H1 (cell line): ENCODE measurements around the gene ZNF462. TPM values are rescaled to one million over a fixed set of nuclear protein-coding genes. Genes with fewer than 3 reads are reported as not detected.

Experiments
- CTCF ChIA-PET: fragments of 300-600 bp; sonication (Branson Sonifier 250); formaldehyde crosslinking; loops from one replicate; lab custom pipeline; 2021; ENCODE audit not compliant: partially characterized antibody; lab: Charles Lee
- POLR2A ChIA-PET: fragments of 300-600 bp; sonication (Branson Sonifier 250); formaldehyde crosslinking; loops from one replicate; lab custom pipeline; 2021; ENCODE audit warnings: inconsistent platforms; ENCODE audit not compliant: partially characterized antibody; lab: Charles Lee
- DNase-seq, 2 experiments: peaks; one replicate each; pipeline versions ENCODE4 v3.0.0 to v3.0.0-alpha.2; 2010 to 2022; ENCODE audit warnings: low spot score in 2 of 2, low read depth in 1 of 2, mixed read lengths in 1 of 2
- FAIRE-seq: peaks from 2 replicates; lab custom pipeline; 2011; peaks lifted over from hg19 to GRCh38; lab: Jason Lieb, UNC
- H2AFZ ChIP-seq: 2 replicates; pipeline ENCODE4 v1.8.1; 2012; ENCODE audit warnings: low read length, inconsistent platforms
- H2AK5ac ChIP-seq: 2 replicates; pipeline ENCODE4 v1.6.1; 2013; ENCODE audit warnings: low read depth, low read length
- H2BK120ac ChIP-seq: replicated peaks from 2 replicates; pipeline ENCODE3; 2013; ENCODE audit warnings: low read depth, low read length, inconsistent platforms
- H2BK12ac ChIP-seq: 2 replicates; pipeline ENCODE4 v1.6.1; 2013; ENCODE audit warnings: low read depth, low read length
- H2BK15ac ChIP-seq: 2 replicates; pipeline ENCODE4 v1.6.1; 2013; ENCODE audit warnings: low read length
- H2BK20ac ChIP-seq: 2 replicates; pipeline ENCODE4 v1.6.1; 2013; ENCODE audit warnings: low read length
- H2BK5ac ChIP-seq: 2 replicates; pipeline ENCODE4 v1.6.1; 2013; ENCODE audit warnings: low read depth, low read length
- H3K14ac ChIP-seq: 2 replicates; pipeline ENCODE4 v1.6.1; 2013; ENCODE audit warnings: inconsistent platforms; ENCODE audit not compliant: insufficient read length
- H3K18ac ChIP-seq: 2 replicates; pipeline ENCODE4 v1.6.1; 2013; ENCODE audit warnings: low read length; ENCODE audit errors: extremely low read depth
- H3K23ac ChIP-seq: 2 replicates; pipeline ENCODE4 v1.6.1; 2013; ENCODE audit warnings: inconsistent platforms; ENCODE audit not compliant: insufficient read length
- H3K23me2 ChIP-seq: 2 replicates; pipeline ENCODE4 v1.6.1; 2013; ENCODE audit warnings: low read depth, low read length
- H3K27ac ChIP-seq: 2 replicates; pipeline ENCODE4 v1.6.1; 2011; ENCODE audit warnings: low read depth, low read length, inconsistent platforms
- H3K27me3 ChIP-seq, 4 experiments: replicated peaks in 1 of 4; 1 replicate in 1 of 4; 2 replicates in 3 of 4; pipeline versions ENCODE4 v1.6.1 to v1.8.1; 2011 to 2013; ENCODE audit warnings: low read length in 3 of 4, mild to moderate bottlenecking in 3 of 4, inconsistent platforms in 2 of 4, mixed read lengths in 2 of 4, moderate library complexity in 1 of 4; ENCODE audit not compliant: control insufficient read depth in 3 of 4, insufficient read depth in 3 of 4; ENCODE audit errors: extremely low read depth in 1 of 4
- H3K36me3 ChIP-seq, 4 experiments: 2 replicates each; pipeline versions ENCODE4 v1.6.1 to v1.8.1; 2011 to 2013; ENCODE audit warnings: mild to moderate bottlenecking in 4 of 4, low read length in 3 of 4, moderate library complexity in 2 of 4, control low read depth in 1 of 4, inconsistent platforms in 1 of 4; ENCODE audit not compliant: insufficient read depth in 4 of 4, control insufficient read depth in 2 of 4
- H3K4ac ChIP-seq: replicated peaks from 2 replicates; pipeline ENCODE3; 2013; ENCODE audit warnings: low read length, low read depth, mixed read lengths, inconsistent platforms; ENCODE audit not compliant: insufficient read length
- H3K4me1 ChIP-seq, 4 experiments: replicated peaks in 1 of 4; 1 replicate in 1 of 4; 2 replicates in 3 of 4; pipeline versions ENCODE4 v1.6.1 to v1.8.1; 2011 to 2013; ENCODE audit warnings: low read length in 3 of 4, inconsistent platforms in 2 of 4, mixed read lengths in 1 of 4; ENCODE audit not compliant: insufficient read depth in 4 of 4, control insufficient read depth in 3 of 4
- H3K4me2 ChIP-seq, 2 experiments: 2 replicates each; pipeline versions ENCODE4 v1.6.1 to v1.8.1; 2011 to 2013; ENCODE audit warnings: low read depth in 2 of 2, low read length in 2 of 2, control low read depth in 1 of 2, inconsistent platforms in 1 of 2, mild to moderate bottlenecking in 1 of 2; ENCODE audit not compliant: insufficient read depth in 1 of 2
- H3K4me3 ChIP-seq, 4 experiments: fragments of 200-600, 300-600 bp in 1 of 4; sonication (generic), shearing (Covaris generic), sonication (Bioruptor Twin) in 1 of 4; 2 replicates each; pipeline versions ENCODE4 v1.5.1 to v1.8.1; 2011 to 2016; ENCODE audit warnings: low read length in 4 of 4, low read depth in 3 of 4, control low read depth in 2 of 4, inconsistent platforms in 2 of 4, mild to moderate bottlenecking in 2 of 4, mixed read lengths in 1 of 4, moderate library complexity in 1 of 4; ENCODE audit not compliant: insufficient read depth in 2 of 4; ENCODE audit errors: extremely low read depth in 1 of 4
- H3K56ac ChIP-seq: replicated peaks from 2 replicates; pipeline ENCODE3; 2013; ENCODE audit warnings: low read depth, mild to moderate bottlenecking, mixed read lengths, low read length, inconsistent platforms; ENCODE audit not compliant: insufficient read length
- H3K79me1 ChIP-seq: 2 replicates; pipeline ENCODE4 v1.6.1; 2013; ENCODE audit warnings: low read depth, low read length, control low read depth
- H3K79me2 ChIP-seq, 2 experiments: 2 replicates each; pipeline versions ENCODE4 v1.6.1 to v1.8.1; 2012 to 2013; ENCODE audit warnings: low read length in 2 of 2, mild to moderate bottlenecking in 2 of 2, inconsistent platforms in 1 of 2; ENCODE audit not compliant: insufficient read depth in 2 of 2, control insufficient read depth in 1 of 2
- H3K9ac ChIP-seq, 4 experiments: replicated peaks in 1 of 4; 1 replicate in 1 of 4; 2 replicates in 3 of 4; pipeline versions ENCODE4 v1.6.1 to v1.8.1; 2011 to 2013; ENCODE audit warnings: low read depth in 3 of 4, low read length in 3 of 4, control low read depth in 2 of 4, mild to moderate bottlenecking in 2 of 4, moderate library complexity in 2 of 4, inconsistent platforms in 1 of 4; ENCODE audit errors: extremely low read depth in 1 of 4
- H3K9me3 ChIP-seq, 2 experiments: 2 replicates each; pipeline versions ENCODE4 v1.6.1 to v1.8.1; 2012 to 2013; ENCODE audit warnings: mild to moderate bottlenecking in 2 of 2, moderate library complexity in 2 of 2, control low read depth in 1 of 2, inconsistent platforms in 1 of 2, low read depth in 1 of 2, low read length in 1 of 2, mixed read lengths in 1 of 2; ENCODE audit not compliant: insufficient read depth in 2 of 2
- H4K20me1 ChIP-seq, 2 experiments: replicated peaks in 1 of 2; 2 replicates each; pipeline versions ENCODE3 to v1.8.1; 2011 to 2013; ENCODE audit warnings: inconsistent platforms in 2 of 2, low read length in 2 of 2, mild to moderate bottlenecking in 1 of 2; ENCODE audit not compliant: insufficient read depth in 2 of 2, control insufficient read depth in 1 of 2
- H4K5ac ChIP-seq: 2 replicates; pipeline ENCODE4 v1.6.1; 2013; ENCODE audit warnings: low read length, low read depth, mixed read lengths, inconsistent platforms; ENCODE audit not compliant: insufficient read length
- H4K8ac ChIP-seq: 2 replicates; pipeline ENCODE4 v1.8.0; 2013; ENCODE audit warnings: mild to moderate bottlenecking, moderate library complexity, low read length, inconsistent platforms; ENCODE audit not compliant: insufficient read depth; ENCODE audit errors: extremely low read depth
- H4K91ac ChIP-seq: replicated peaks from 2 replicates; pipeline ENCODE3; 2013; ENCODE audit warnings: low read length, mixed read lengths, inconsistent platforms; ENCODE audit not compliant: insufficient read length
- RAD21 ChIP-seq, 2 experiments: IDR thresholded peaks in 1 of 2; conservative IDR thresholded peaks in 1 of 2; 2 replicates each; pipeline ENCODE4 v1.6.1; 2011; ENCODE audit warnings: low read depth in 2 of 2, low read length in 2 of 2, improper control_type of control experiment in 1 of 2, inconsistent platforms in 1 of 2, mild to moderate bottlenecking in 1 of 2, moderate library complexity in 1 of 2
- SIN3A ChIP-seq, 2 experiments: IDR thresholded peaks in 1 of 2; conservative IDR thresholded peaks in 1 of 2; 2 replicates each; pipeline ENCODE4 v1.6.1; 2011 to 2012; ENCODE audit warnings: low read length in 2 of 2, improper control_type of control experiment in 1 of 2, low read depth in 1 of 2, mild to moderate bottlenecking in 1 of 2
- WGBS, 2 experiments: shearing (Covaris generic) in 1 of 2; methylation state at CpG; one replicate each; pipeline versions ENCODE4 v1.1.6 to v1.1.7; 2013 to 2015; ENCODE audit warnings: low lambda C conversion rate in 2 of 2, mixed read lengths in 2 of 2, inconsistent platforms in 1 of 2, low coverage in 1 of 2, missing lambda C conversion rate in 1 of 2; ENCODE audit not compliant: insufficient replicate concordance in 2 of 2, insufficient coverage in 1 of 2, insufficient read length in 1 of 2; ENCODE audit errors: extremely low coverage in 1 of 2, missing lambda C conversion rate in 1 of 2; 5-methylcytosine and 5-hydroxymethylcytosine counted together
- polyA plus RNA-seq, 7 experiments: library from polyadenylated mRNA; depleted of rRNA in 3 of 7; stranded (reverse) in 5 of 7; unstranded in 2 of 7; fragments of >200 nt in 5 of 7; fragments of 200-250 nt in 2 of 7; gene quantifications; 1 replicate in 5 of 7; 2 replicates in 1 of 7; 4 replicates in 1 of 7; pipeline versions ENCODE4 v1.2.1 to v1.2.3, GENCODE V29; 2011 to 2013; ENCODE audit warnings: missing spikeins in 2 of 7, mixed read lengths in 2 of 7
- total RNA-seq: library from RNA; stranded (reverse); fragmentation: NEBNext Ultra II Directional; extraction: Animal tissue kit (Norgen Biotek cat#: 25700); gene quantifications from 2 replicates; pipeline ENCODE4 v1.2.1, GENCODE V29; 2021

The ZNF462 gene
- total and polyA plus RNA-seq, 2 of the 8 experiments (the other 6 are each of a cell fraction or from before 2014, with no cell fraction given) = 30.0 to 163 TPM

DNA sequence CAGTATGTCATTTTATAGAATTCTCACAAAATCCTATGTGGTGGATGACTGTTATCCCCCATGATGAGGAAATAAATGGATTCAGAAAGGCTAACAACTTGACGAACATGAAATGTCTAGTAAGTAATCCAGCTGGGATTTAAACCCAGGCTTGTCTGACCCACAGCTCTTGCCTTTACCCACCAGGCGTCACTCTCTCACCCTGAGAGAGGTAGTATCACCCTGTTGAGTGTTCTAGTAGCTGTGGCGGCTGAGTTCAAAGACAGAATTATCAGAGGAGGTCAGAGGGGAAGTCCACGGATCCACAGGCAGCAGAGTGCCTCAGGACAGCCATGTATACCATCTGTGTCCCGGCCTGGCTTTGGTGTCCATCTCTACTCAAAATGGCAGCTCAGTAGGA lies 113.8 kb downstream of the ZNF462 start:
- no peak overlapping the region for H2BK5ac ChIP-seq
- peaks cover 0 to 3% (median 0%) of the 10 kb centered on the region in 4 experiments; a peak in 2 of 7 replicates for H3K4me1 ChIP-seq
- peaks cover 21 to 93% (median 77%) of the 10 kb centered on the region in 4 experiments; a peak in 7 of 8 replicates for H3K36me3 ChIP-seq
- H2AFZ ChIP-seq = no peak overlapping the region
- no peak overlapping the region for H3K4ac ChIP-seq
- no peak overlapping the region for H4K5ac ChIP-seq
- peaks cover 0 to 3% of the 10 kb centered on the region in 2 experiments for H4K20me1 ChIP-seq
- POLR2A ChIA-PET = no interaction called here
- no peak overlapping the region for H2BK15ac ChIP-seq
- no peaks in the 10 kb centered on the region; a peak in 1 of 4 replicates for H3K9me3 ChIP-seq
- peak; percentile 5 to 17; a peak in 2 of 4 replicates for TF ChIP-seq RAD21 (IDR thresholded peaks at IDR 0.05 in 1 of 2, conservative IDR thresholded peaks at IDR 0.05 in 1 of 2; ENCODE audit: low read depth in 2 of 2, low read length in 2 of 2)
- no peak for TF ChIP-seq SIN3A (conservative IDR thresholded peaks at IDR 0.05 in 1 of 2, IDR thresholded peaks at IDR 0.05 in 1 of 2; ENCODE audit: low read depth in 1 of 2, low read length in 2 of 2)
- FAIRE-seq (no peak), DNase-seq (no peak)
- no peak overlapping the region for H2AK5ac ChIP-seq
- 91% methylated on average over 5 of the region's 5 CpGs; no CpG with 5 or more reads in 1 of the 2 experiments for WGBS, 2 experiments
- H2BK20ac ChIP-seq = no peak overlapping the region
- H4K8ac ChIP-seq = no peak overlapping the region
- no peaks in the 10 kb centered on the region for H3K79me1 ChIP-seq
- no peak overlapping the region for H2BK120ac ChIP-seq
- H4K91ac ChIP-seq = no peak overlapping the region
- H3K4me2 ChIP-seq = no peak overlapping the region
- no peaks in the 10 kb centered on the region for H3K27me3 ChIP-seq
- H3K14ac ChIP-seq = no peak overlapping the region
- CTCF ChIA-PET = interaction anchor here (0.7 to 2.3 kb wide), 2 partner anchors 8 to 161 kb away, joined by 3 to 9 read pairs; no protein-coding TSS in a partner anchor
- H3K56ac ChIP-seq = no peak overlapping the region
- H3K79me2 ChIP-seq = peaks cover 0 to 2% of the 10 kb centered on the region in 2 experiments; a peak in 2 of 4 replicates
- H3K18ac ChIP-seq = no peak overlapping the region
- H3K23me2 ChIP-seq = no peaks in the 10 kb centered on the region
- H3K27ac ChIP-seq = no peak overlapping the region
- H2BK12ac ChIP-seq = no peak overlapping the region
- no peak overlapping the region for H3K23ac ChIP-seq
- no peak overlapping the region for H3K4me3 ChIP-seq
- no peak overlapping the region for H3K9ac ChIP-seq
